ENCODE data around the gene UBE2N. TPM values are rescaled to one million over a fixed set of nuclear protein-coding genes. Genes with fewer than 3 reads are reported as not detected.
"Not testable (repeated sequence)": the region's sequence is repeated elsewhere in the genome, so short reads cannot be mapped to it uniquely, and the experiment has no call there.

UBE2N gene
- total RNA-seq, 1 experiment from 2014 or later: 177 TPM

DNA sequence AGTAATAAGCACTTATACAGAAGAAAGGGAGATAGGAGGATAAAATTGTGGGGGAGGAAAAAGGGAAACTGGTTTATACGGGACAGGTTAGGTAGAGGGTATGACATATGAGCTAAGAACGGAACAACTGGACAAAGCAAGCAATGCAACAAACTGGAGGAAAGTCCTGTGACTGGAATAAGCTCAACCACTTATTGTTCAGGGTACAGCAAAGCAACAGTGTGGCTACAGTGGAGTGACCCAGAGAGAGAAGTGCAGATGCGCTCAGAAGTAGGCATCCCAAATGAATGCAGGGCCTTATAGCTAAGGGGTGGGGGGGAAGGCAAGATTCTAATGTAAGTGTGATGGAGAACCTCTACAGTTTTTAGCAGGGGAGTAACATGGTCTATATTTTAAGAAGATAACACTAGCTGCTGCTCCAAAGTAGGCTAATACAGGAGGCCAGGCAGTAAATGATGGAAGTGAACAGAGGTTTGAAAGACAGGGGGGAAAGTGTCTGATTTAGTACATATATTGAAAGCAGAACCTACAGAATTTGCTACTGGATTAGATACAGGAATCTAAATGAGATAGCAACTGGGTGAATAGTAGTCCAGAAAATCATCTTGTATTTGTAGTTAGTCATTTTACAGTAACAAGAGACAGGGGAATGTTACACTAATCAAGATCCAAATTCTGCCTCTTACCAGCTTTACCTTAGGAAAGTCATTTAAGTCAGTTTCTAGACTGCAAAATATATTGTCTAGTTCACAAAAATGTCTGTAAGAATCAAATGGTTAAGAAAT, 3.3 kb downstream of the UBE2N start:
- DNase-seq (ENCODE audit: low spot score): no peak
- no peak overlapping the region for H3K4me3 ChIP-seq (ENCODE audit: low read depth, low read length, poor library complexity, severe bottlenecking)
- ChIA-PET POLR2A (ENCODE audit: low non-redundant PET) (no interaction called here), CTCF (interaction anchor here (0.5 kb wide), 1 partner anchor 19 kb away, joined by 4 read pairs; no protein-coding TSS in a partner anchor)
- no peak for TF ChIP-seq EZH2 (IDR thresholded peaks at IDR 0.05; ENCODE audit: borderline replicate concordance, low read depth, low read length, poor library complexity, severe bottlenecking)
- TF ChIP-seq CTCF (conservative IDR thresholded peaks at IDR 0.05; ENCODE audit: low read depth, low read length): no peak
- peaks cover 20% of the 10 kb centered on the region for H3K4me1 ChIP-seq (ENCODE audit: insufficient read depth, low read length, poor library complexity, severe bottlenecking)
- no peak overlapping the region for H3K27ac ChIP-seq (ENCODE audit: low read depth, low read length, poor library complexity, severe bottlenecking)
- no TSS peak for BruUV-seq (replicated peaks)
- H3K27me3 ChIP-seq (replicated peaks; ENCODE audit: insufficient read depth, low read depth, low read length, poor library complexity): no peaks in the 10 kb centered on the region
- H3K9me3 ChIP-seq (ENCODE audit: low read depth, low read length, poor library complexity, severe bottlenecking): no peaks in the 10 kb centered on the region
- intact Hi-C loops (cut with micrococcal nuclease; ENCODE audit: unreplicated experiment): no loop called here
- no peaks in the 10 kb centered on the region for H3K36me3 ChIP-seq (ENCODE audit: insufficient read depth, low read length, poor library complexity, severe bottlenecking)

- H3K4me1 ChIP-seq (ENCODE audit: insufficient read depth, low read length, poor library complexity, severe bottlenecking): peaks cover 7% of the 10 kb centered on the region
- TF ChIP-seq CTCF (conservative IDR thresholded peaks at IDR 0.05; ENCODE audit: low read depth, low read length) (no peak), EZH2 (IDR thresholded peaks at IDR 0.05; ENCODE audit: borderline replicate concordance, low read depth, low read length, poor library complexity, severe bottlenecking) (no peak)
- CTCF ChIA-PET: interaction anchor here (0.6 kb wide), 1 partner anchor 8 kb away, joined by 5 read pairs; no protein-coding TSS in a partner anchor
- POLR2A ChIA-PET (ENCODE audit: low non-redundant PET): no interaction called here
- BruUV-seq (replicated peaks): no TSS peak
- intact Hi-C loops (cut with micrococcal nuclease; ENCODE audit: unreplicated experiment): no loop called here
- H3K27ac ChIP-seq (ENCODE audit: low read depth, low read length, poor library complexity, severe bottlenecking): no peak overlapping the region
- no peaks in the 10 kb centered on the region for H3K9me3 ChIP-seq (ENCODE audit: low read depth, low read length, poor library complexity, severe bottlenecking)
- DNase-seq (ENCODE audit: low spot score): no peak
- H3K27me3 ChIP-seq (replicated peaks; ENCODE audit: insufficient read depth, low read depth, low read length, poor library complexity): no peaks in the 10 kb centered on the region
- H3K4me3 ChIP-seq (ENCODE audit: low read depth, low read length, poor library complexity, severe bottlenecking): no peak overlapping the region
- H3K36me3 ChIP-seq (ENCODE audit: insufficient read depth, low read length, poor library complexity, severe bottlenecking): no peaks in the 10 kb centered on the region
Observed at GRCh38 chr12:93434256-93434865, 7.4 kb downstream of the UBE2N start.

GRCh38 chr12:93432031-93432430, 9.7 kb downstream of the UBE2N start:
- H3K36me3 ChIP-seq (ENCODE audit: insufficient read depth, low read length, poor library complexity, severe bottlenecking); H3K27ac ChIP-seq (ENCODE audit: low read depth, low read length, poor library complexity, severe bottlenecking); H3K4me1 ChIP-seq (ENCODE audit: insufficient read depth, low read length, poor library complexity, severe bottlenecking); intact Hi-C loops (cut with micrococcal nuclease; ENCODE audit: unreplicated experiment); H3K9me3 ChIP-seq (ENCODE audit: low read depth, low read length, poor library complexity, severe bottlenecking); BruUV-seq (replicated peaks); CTCF ChIA-PET; DNase-seq (ENCODE audit: low spot score); H3K27me3 ChIP-seq (replicated peaks; ENCODE audit: insufficient read depth, low read depth, low read length, poor library complexity); POLR2A ChIA-PET (ENCODE audit: low non-redundant PET); H3K4me3 ChIP-seq (ENCODE audit: low read depth, low read length, poor library complexity, severe bottlenecking): not testable (repeated sequence)

All from A673 (cell line).